ENCODE measurements around the gene PLXDC2. TPM values are rescaled to one million over a fixed set of nuclear protein-coding genes. Genes with fewer than 3 reads are reported as not detected.

Gene PLXDC2
- total and polyA plus RNA-seq, 4 donors, result 11.8 to 99.6 (median 40.8) TPM

DNA sequence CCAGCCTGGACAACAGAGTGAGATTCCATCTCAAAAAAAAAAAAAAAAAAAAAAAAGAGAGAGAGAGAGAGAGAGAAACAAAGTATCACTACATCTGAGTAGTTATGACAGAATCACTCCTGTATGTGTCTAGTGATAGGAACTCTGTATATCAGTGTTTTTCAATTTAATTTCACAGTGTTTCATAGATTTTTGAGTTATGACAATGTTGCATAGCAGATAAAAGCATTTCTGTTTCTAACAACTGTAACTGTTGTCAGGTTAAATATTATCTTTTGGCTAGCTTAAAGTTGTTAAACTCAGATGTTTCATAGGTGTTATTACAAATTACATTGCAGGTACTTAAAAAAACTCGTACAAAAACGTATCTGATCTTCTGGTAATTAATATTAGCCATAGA lies 60.3 kb downstream of the PLXDC2 start:
- Histone ChIP-seq H3K36me3 (ENCODE audit: control insufficient read depth in 4 of 4, insufficient read depth in 4 of 4, low read length in 4 of 4) (peaks cover 0 to 4% (median 0%) of the 10 kb centered on the region in 4 donors), H3K27me3 (ENCODE audit: control insufficient read depth in 3 of 3, insufficient read depth in 3 of 3, low read length in 2 of 3) (no peaks in the 10 kb centered on the region), H3K27ac (ENCODE audit: low read depth in 1 of 2, low read length in 1 of 2) (no peak overlapping the region), H3K4me1 (ENCODE audit: control insufficient read depth in 5 of 5, insufficient read depth in 5 of 5, low read length in 5 of 5) (peaks cover 0 to 9% (median 2%) of the 10 kb centered on the region in 5 donors), H3K9me3 (ENCODE audit: control insufficient read depth in 4 of 4, insufficient read depth in 3 of 4, low read length in 3 of 4) (no peaks in the 10 kb centered on the region), H3K9ac (ENCODE audit: insufficient read depth in 1 of 2, low read length in 2 of 2) (no peak overlapping the region), H3K4me3 (no peak overlapping the region)
- no peak for DNase-seq
- TF ChIP-seq, protein P1, sequence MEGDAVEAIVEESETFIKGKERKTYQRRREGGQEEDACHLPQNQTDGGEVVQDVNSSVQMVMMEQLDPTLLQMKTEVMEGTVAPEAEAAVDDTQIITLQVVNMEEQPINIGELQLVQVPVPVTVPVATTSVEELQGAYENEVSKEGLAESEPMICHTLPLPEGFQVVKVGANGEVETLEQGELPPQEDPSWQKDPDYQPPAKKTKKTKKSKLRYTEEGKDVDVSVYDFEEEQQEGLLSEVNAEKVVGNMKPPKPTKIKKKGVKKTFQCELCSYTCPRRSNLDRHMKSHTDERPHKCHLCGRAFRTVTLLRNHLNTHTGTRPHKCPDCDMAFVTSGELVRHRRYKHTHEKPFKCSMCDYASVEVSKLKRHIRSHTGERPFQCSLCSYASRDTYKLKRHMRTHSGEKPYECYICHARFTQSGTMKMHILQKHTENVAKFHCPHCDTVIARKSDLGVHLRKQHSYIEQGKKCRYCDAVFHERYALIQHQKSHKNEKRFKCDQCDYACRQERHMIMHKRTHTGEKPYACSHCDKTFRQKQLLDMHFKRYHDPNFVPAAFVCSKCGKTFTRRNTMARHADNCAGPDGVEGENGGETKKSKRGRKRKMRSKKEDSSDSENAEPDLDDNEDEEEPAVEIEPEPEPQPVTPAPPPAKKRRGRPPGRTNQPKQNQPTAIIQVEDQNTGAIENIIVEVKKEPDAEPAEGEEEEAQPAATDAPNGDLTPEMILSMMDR (IDR thresholded peaks at IDR 0.05; ENCODE audit: control extremely low read depth, extremely low read depth), result no peak
- 79 to 87% methylated on average over 2 of the region's 2 CpGs for WGBS, 2 donors
- ATAC-seq (ENCODE audit: insufficient read depth, low FRiP score), result no peak

DNA sequence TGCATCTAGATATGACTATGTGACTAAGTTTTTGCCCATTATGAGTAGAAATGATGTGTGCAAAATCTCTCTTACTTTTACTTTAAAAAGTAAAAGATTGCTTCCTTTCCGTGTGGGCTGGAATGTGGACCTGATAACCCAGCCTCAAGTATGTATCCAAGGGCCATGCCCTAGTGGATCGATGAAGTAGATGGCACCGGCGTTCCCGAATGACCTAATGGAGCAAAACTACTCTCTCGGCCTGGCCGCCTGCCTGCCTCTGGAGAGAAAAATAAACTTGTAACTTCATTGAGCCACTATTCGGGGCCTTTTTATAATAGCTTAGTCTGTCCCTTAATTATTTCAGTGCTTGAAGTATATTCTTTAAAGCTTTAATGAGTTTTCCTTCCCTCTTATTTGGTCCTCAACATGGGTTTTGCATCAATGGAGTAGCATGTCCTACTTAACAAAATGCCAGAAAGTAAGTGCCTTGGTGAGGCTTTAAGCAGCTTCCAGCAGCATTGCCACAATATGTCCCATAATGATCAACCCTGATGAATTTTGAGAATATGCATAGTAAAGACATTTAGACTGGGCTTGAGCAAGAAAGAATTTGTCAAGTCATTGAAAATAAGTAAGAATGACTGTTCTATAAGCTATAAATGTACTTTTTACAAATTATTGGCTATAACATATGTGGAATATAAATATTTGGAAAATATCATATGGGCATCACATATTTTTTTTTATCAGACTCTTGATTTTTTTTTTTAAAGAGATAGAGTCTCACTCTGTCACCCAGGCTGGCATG lies 61.4 kb downstream of the PLXDC2 start:
- TF ChIP-seq, protein P1 (IDR thresholded peaks at IDR 0.05; ENCODE audit: control extremely low read depth, extremely low read depth), result no peak
- WGBS, 2 donors, result 72 to 82% methylated on average over 8 of the region's 8 CpGs
- DNase-seq (no peak), ATAC-seq (ENCODE audit: insufficient read depth, low FRiP score) (no peak)
- Histone ChIP-seq H3K36me3 (ENCODE audit: control insufficient read depth in 4 of 4, insufficient read depth in 4 of 4, low read length in 4 of 4) (peaks cover 0 to 4% (median 0%) of the 10 kb centered on the region in 4 donors), H3K4me3 (no peak overlapping the region), H3K27ac (ENCODE audit: low read depth in 1 of 2, low read length in 1 of 2) (no peak overlapping the region), H3K4me1 (ENCODE audit: control insufficient read depth in 5 of 5, insufficient read depth in 5 of 5, low read length in 5 of 5) (peaks cover 0 to 8% (median 1%) of the 10 kb centered on the region in 5 donors), H3K27me3 (ENCODE audit: control insufficient read depth in 3 of 3, insufficient read depth in 3 of 3, low read length in 2 of 3) (no peaks in the 10 kb centered on the region), H3K9me3 (ENCODE audit: control insufficient read depth in 4 of 4, insufficient read depth in 3 of 4, low read length in 3 of 4) (no peaks in the 10 kb centered on the region), H3K9ac (ENCODE audit: insufficient read depth in 1 of 2, low read length in 2 of 2) (no peak overlapping the region)

DNA sequence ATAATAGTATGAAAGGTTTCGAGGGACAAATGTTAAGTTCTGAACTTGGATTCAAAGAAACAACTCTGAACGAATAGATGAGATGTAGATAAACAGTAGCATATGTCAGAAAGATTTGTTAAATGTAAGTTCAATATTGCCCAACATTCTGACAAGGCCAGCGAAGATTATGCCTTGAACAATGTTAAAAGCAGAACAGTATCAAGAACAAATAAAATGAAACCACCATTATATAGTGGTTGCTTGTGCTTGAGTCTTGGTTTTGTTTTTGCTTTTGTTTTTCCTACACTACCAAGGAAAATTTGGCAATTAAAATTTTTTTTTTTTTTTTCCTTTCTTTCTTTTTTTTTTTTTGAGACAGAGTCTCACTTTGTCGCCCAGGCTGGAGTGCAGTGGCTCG lies 66.4 kb downstream of the PLXDC2 start:
- H3K27ac ChIP-seq (ENCODE audit: low read depth in 1 of 2, low read length in 1 of 2), result no peak overlapping the region
- TF ChIP-seq, protein P1 (IDR thresholded peaks at IDR 0.05; ENCODE audit: control extremely low read depth, extremely low read depth), result no peak
- H3K36me3 ChIP-seq (ENCODE audit: control insufficient read depth in 4 of 4, insufficient read depth in 4 of 4, low read length in 4 of 4), result no peaks in the 10 kb centered on the region
- DNase-seq (peak in 1 of 3 donors; percentile 28), ATAC-seq (ENCODE audit: insufficient read depth, low FRiP score) (no peak)
- H3K27me3 ChIP-seq (ENCODE audit: control insufficient read depth in 3 of 3, insufficient read depth in 3 of 3, low read length in 2 of 3), result no peaks in the 10 kb centered on the region
- no peak overlapping the region for H3K4me3 ChIP-seq
- 88 to 91% methylated on average over 5 of the region's 5 CpGs for WGBS, 2 donors
- H3K9me3 ChIP-seq (ENCODE audit: control insufficient read depth in 4 of 4, insufficient read depth in 3 of 4, low read length in 3 of 4), result no peaks in the 10 kb centered on the region
- H3K4me1 ChIP-seq (ENCODE audit: control insufficient read depth in 5 of 5, insufficient read depth in 5 of 5, low read length in 5 of 5), result peaks cover 0 to 4% (median 0%) of the 10 kb centered on the region in 5 donors
- peak overlapping the region in 1 of 2 donors; percentile 38 for H3K9ac ChIP-seq (ENCODE audit: insufficient read depth in 1 of 2, low read length in 2 of 2)

All from lung (tissue), 12 donors.